Keratinocyte (primary cell): ENCODE data around the gene SLC37A1.

Experiments
- EZH2 ChIP-seq: IDR thresholded peaks from one replicate; pipeline ENCODE4 v1.6.1; 2012; ENCODE audit warnings: inconsistent platforms, mild to moderate bottlenecking, low read length, moderate library complexity
- TF ChIP-seq, protein P1 (sequence below), 3 experiments: IDR thresholded peaks in 1 of 3; conservative IDR thresholded peaks in 1 of 3; optimal IDR thresholded peaks in 1 of 3; 2 replicates in 2 of 3; 3 replicates in 1 of 3; pipeline versions ENCODE3 to v1.5.1; 2011; ENCODE audit warnings: low read length in 3 of 3, mild to moderate bottlenecking in 3 of 3, moderate library complexity in 2 of 3, control low read depth in 1 of 3, inconsistent platforms in 1 of 3; ENCODE audit not compliant: insufficient read depth in 2 of 3; ENCODE audit errors: extremely low read depth in 1 of 3

DNA sequence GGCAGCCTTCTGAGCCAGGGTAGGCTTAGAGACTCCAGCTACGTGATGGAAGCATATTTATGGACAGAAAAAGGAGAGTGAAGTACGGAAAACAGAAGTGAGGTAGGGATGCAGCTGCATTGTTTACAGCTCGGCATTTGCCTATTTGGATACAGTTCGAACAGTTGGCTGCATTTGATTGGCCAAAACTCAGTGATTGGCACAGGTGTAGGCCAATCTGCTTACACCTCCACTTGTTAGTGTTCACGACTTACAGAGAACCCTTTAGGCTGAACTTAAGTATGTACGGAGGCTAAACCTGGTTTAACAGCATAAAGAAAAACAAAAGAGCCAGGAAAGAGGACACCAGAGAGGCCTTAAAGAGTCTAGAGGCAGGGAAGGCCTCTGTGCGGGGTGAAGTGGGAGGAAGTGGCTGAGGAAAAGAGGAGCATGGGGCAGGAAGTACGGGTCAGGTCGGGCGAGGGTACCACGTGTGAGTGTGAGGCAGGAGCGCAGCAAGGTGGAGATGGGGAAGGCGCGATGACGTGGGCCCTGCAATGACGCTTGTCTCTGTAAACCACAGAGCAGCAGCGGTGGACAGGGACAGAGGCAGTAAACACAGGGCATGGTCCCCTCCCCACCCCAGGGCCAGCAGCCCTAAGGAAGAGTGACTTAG lies 49.7 kb upstream of the SLC37A1 start:
- TF ChIP-seq, protein P1, sequence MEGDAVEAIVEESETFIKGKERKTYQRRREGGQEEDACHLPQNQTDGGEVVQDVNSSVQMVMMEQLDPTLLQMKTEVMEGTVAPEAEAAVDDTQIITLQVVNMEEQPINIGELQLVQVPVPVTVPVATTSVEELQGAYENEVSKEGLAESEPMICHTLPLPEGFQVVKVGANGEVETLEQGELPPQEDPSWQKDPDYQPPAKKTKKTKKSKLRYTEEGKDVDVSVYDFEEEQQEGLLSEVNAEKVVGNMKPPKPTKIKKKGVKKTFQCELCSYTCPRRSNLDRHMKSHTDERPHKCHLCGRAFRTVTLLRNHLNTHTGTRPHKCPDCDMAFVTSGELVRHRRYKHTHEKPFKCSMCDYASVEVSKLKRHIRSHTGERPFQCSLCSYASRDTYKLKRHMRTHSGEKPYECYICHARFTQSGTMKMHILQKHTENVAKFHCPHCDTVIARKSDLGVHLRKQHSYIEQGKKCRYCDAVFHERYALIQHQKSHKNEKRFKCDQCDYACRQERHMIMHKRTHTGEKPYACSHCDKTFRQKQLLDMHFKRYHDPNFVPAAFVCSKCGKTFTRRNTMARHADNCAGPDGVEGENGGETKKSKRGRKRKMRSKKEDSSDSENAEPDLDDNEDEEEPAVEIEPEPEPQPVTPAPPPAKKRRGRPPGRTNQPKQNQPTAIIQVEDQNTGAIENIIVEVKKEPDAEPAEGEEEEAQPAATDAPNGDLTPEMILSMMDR (optimal IDR thresholded peaks at IDR 0.05 in 1 of 3, IDR thresholded peaks at IDR 0.05 in 1 of 3, conservative IDR thresholded peaks at IDR 0.05 in 1 of 3; ENCODE audit: extremely low read depth in 1 of 3, insufficient read depth in 2 of 3, low read length in 3 of 3): no peak
- TF ChIP-seq EZH2: no peak
